ENCODE measurements around the gene LGMN. TPM values are rescaled to one million over a fixed set of nuclear protein-coding genes. Genes with fewer than 3 reads are reported as not detected.
A peak's percentile ranks its signal among the peaks of the same experiment; 100 is the strongest.
"Not testable (repeated sequence)": the region's sequence is repeated elsewhere in the genome, so short reads cannot be mapped to it uniquely, and the experiment has no call there.

Gene LGMN
- total and polyA plus RNA-seq, 4 experiments from 2014 or later = 9.6 to 14.0 (median 12.3) TPM

- H3K9me3 Mint-ChIP-seq; H3K9me3 ChIP-seq (ENCODE audit: control insufficient read depth in 1 of 2, low read length in 2 of 2); DNase-seq; H3K4me3 ChIP-seq (ENCODE audit: low read length in 2 of 2); H3K27ac Mint-ChIP-seq; H3K27me3 ChIP-seq (ENCODE audit: insufficient read depth, low read length); H3K4me1 ChIP-seq (ENCODE audit: insufficient read depth, low read length); H3K27me3 Mint-ChIP-seq; intact Hi-C loops (cut with micrococcal nuclease); H3K4me3 Mint-ChIP-seq; POLR2A ChIA-PET (ENCODE audit: partially characterized antibody); H3K36me3 Mint-ChIP-seq; H3K36me3 ChIP-seq (ENCODE audit: insufficient read depth, low read length); H3K27ac ChIP-seq (ENCODE audit: low read depth, low read length): not testable (repeated sequence)
- CTCF ChIA-PET (ENCODE audit: partially characterized antibody) = interaction anchor here (3.6 kb wide), 1 partner anchor 65 kb away, joined by 31 read pairs; no protein-coding TSS in a partner anchor
- H3K4me1 Mint-ChIP-seq = peaks cover 0 to 13% (median 3%) of the 10 kb centered on the region in 4 donors
Measured at GRCh38 chr14:92778868-92779565, 30.6 kb upstream of the LGMN start.

GRCh38 chr14:92775292-92775691 lies 26.9 kb upstream of the LGMN start:
- Mint-ChIP-seq H3K27ac (peak overlapping the region in 1 of 7 donors; percentile 10), H3K4me1 (peaks cover 0 to 16% (median 2%) of the 10 kb centered on the region in 4 donors)
- peak in 1 of 5 donors; percentile 24 for DNase-seq
- H3K9me3 ChIP-seq (ENCODE audit: control insufficient read depth in 1 of 2, low read length in 2 of 2); H3K27ac ChIP-seq (ENCODE audit: low read depth, low read length); H3K36me3 Mint-ChIP-seq; H3K36me3 ChIP-seq (ENCODE audit: insufficient read depth, low read length); H3K27me3 Mint-ChIP-seq; intact Hi-C loops (cut with micrococcal nuclease); POLR2A ChIA-PET (ENCODE audit: partially characterized antibody); H3K9me3 Mint-ChIP-seq; H3K27me3 ChIP-seq (ENCODE audit: insufficient read depth, low read length); H3K4me3 ChIP-seq (ENCODE audit: low read length in 2 of 2); H3K4me3 Mint-ChIP-seq: not testable (repeated sequence)
- peaks cover 11% of the 10 kb centered on the region for H3K4me1 ChIP-seq (ENCODE audit: insufficient read depth, low read length)
- CTCF ChIA-PET (ENCODE audit: partially characterized antibody) = interaction anchor here (1.5 to 1.6 kb wide), 2 partner anchors 61 to 63 kb away, joined by 4 read pairs; no protein-coding TSS in a partner anchor

GRCh38 chr14:92774572-92774971 lies 26.1 kb upstream of the LGMN start:
- Histone ChIP-seq H3K4me3 (ENCODE audit: low read length in 2 of 2) (no peak overlapping the region), H3K9me3 (ENCODE audit: control insufficient read depth in 1 of 2, low read length in 2 of 2) (no peaks in the 10 kb centered on the region), H3K36me3 (ENCODE audit: insufficient read depth, low read length) (no peaks in the 10 kb centered on the region), H3K27ac (ENCODE audit: low read depth, low read length) (no peak overlapping the region), H3K27me3 (ENCODE audit: insufficient read depth, low read length) (no peaks in the 10 kb centered on the region), H3K4me1 (ENCODE audit: insufficient read depth, low read length) (peaks cover 12% of the 10 kb centered on the region)
- H3K9me3 Mint-ChIP-seq = no peaks in the 10 kb centered on the region
- CTCF ChIA-PET (ENCODE audit: partially characterized antibody) = interaction anchor here (1.5 kb wide), 1 partner anchor 61 kb away, joined by 4 read pairs; no protein-coding TSS in a partner anchor
- no peak overlapping the region for H3K4me3 Mint-ChIP-seq
- POLR2A ChIA-PET (ENCODE audit: partially characterized antibody) = no interaction called here
- no peaks in the 10 kb centered on the region for H3K27me3 Mint-ChIP-seq
- intact Hi-C loops (cut with micrococcal nuclease) = no loop called here
- no peak for DNase-seq
- no peak overlapping the region for H3K27ac Mint-ChIP-seq
- H3K36me3 Mint-ChIP-seq = no peaks in the 10 kb centered on the region
- H3K4me1 Mint-ChIP-seq = peaks cover 0 to 15% (median 2%) of the 10 kb centered on the region in 4 donors

- Histone ChIP-seq H3K27ac (ENCODE audit: low read depth, low read length) (no peak overlapping the region), H3K4me3 (ENCODE audit: low read length in 2 of 2) (no peak overlapping the region), H3K9me3 (ENCODE audit: control insufficient read depth in 1 of 2, low read length in 2 of 2) (no peaks in the 10 kb centered on the region), H3K27me3 (ENCODE audit: insufficient read depth, low read length) (no peaks in the 10 kb centered on the region), H3K36me3 (ENCODE audit: insufficient read depth, low read length) (no peaks in the 10 kb centered on the region), H3K4me1 (ENCODE audit: insufficient read depth, low read length) (peaks cover 17% of the 10 kb centered on the region)
- no peak overlapping the region for H3K27ac Mint-ChIP-seq
- no peaks in the 10 kb centered on the region for H3K36me3 Mint-ChIP-seq
- POLR2A ChIA-PET (ENCODE audit: partially characterized antibody) = no interaction called here
- H3K4me3 Mint-ChIP-seq = no peak overlapping the region
- no peaks in the 10 kb centered on the region for H3K27me3 Mint-ChIP-seq
- no peak for DNase-seq
- peaks cover 4 to 23% (median 9%) of the 10 kb centered on the region in 4 donors for H3K4me1 Mint-ChIP-seq
- no peaks in the 10 kb centered on the region for H3K9me3 Mint-ChIP-seq
- intact Hi-C loops (cut with micrococcal nuclease) = no loop called here
- CTCF ChIA-PET (ENCODE audit: partially characterized antibody) = no interaction called here
Measured at GRCh38 chr14:92770484-92770883, 22.1 kb upstream of the LGMN start.

GRCh38 chr14:92768795-92769194 lies 20.4 kb upstream of the LGMN start:
- Mint-ChIP-seq H3K27me3 (no peaks in the 10 kb centered on the region), H3K4me1 (peaks cover 4 to 16% (median 9%) of the 10 kb centered on the region in 4 donors), H3K9me3 (no peaks in the 10 kb centered on the region), H3K36me3 (no peaks in the 10 kb centered on the region), H3K27ac (peak overlapping the region in 5 of 7 donors; percentile 17 to 66 (median 44)), H3K4me3 (no peak overlapping the region)
- intact Hi-C loops (cut with micrococcal nuclease) = no loop called here
- CTCF ChIA-PET (ENCODE audit: partially characterized antibody) = no interaction called here
- Histone ChIP-seq H3K4me1 (ENCODE audit: insufficient read depth, low read length) (peaks cover 14% of the 10 kb centered on the region), H3K36me3 (ENCODE audit: insufficient read depth, low read length) (no peaks in the 10 kb centered on the region), H3K27me3 (ENCODE audit: insufficient read depth, low read length) (no peaks in the 10 kb centered on the region), H3K4me3 (ENCODE audit: low read length in 2 of 2) (no peak overlapping the region), H3K9me3 (ENCODE audit: control insufficient read depth in 1 of 2, low read length in 2 of 2) (no peaks in the 10 kb centered on the region), H3K27ac (ENCODE audit: low read depth, low read length) (no peak overlapping the region)
- DNase-seq = no peak
- POLR2A ChIA-PET (ENCODE audit: partially characterized antibody) = no interaction called here

- H3K4me3 ChIP-seq (ENCODE audit: low read length in 2 of 2); intact Hi-C loops (cut with micrococcal nuclease); H3K9me3 Mint-ChIP-seq; H3K9me3 ChIP-seq (ENCODE audit: control insufficient read depth in 1 of 2, low read length in 2 of 2); H3K27me3 ChIP-seq (ENCODE audit: insufficient read depth, low read length); H3K36me3 Mint-ChIP-seq; H3K27me3 Mint-ChIP-seq; H3K27ac ChIP-seq (ENCODE audit: low read depth, low read length); H3K36me3 ChIP-seq (ENCODE audit: insufficient read depth, low read length): not testable (repeated sequence)
- Mint-ChIP-seq H3K4me1 (peaks cover 4 to 16% (median 9%) of the 10 kb centered on the region in 4 donors), H3K4me3 (peak overlapping the region in 1 of 8 donors; percentile 20), H3K27ac (peak overlapping the region in 3 of 7 donors; percentile 44 to 66 (median 47))
- peak in 3 of 5 donors; percentile 29 to 63 (median 58) for DNase-seq
- POLR2A ChIA-PET (ENCODE audit: partially characterized antibody) = interaction anchor here (0.6 kb wide), 1 partner anchor 1098 kb away, joined by 3 read pairs; no protein-coding TSS in a partner anchor
- peaks cover 14% of the 10 kb centered on the region for H3K4me1 ChIP-seq (ENCODE audit: insufficient read depth, low read length)
- CTCF ChIA-PET (ENCODE audit: partially characterized antibody) = interaction anchor here (0.9 kb wide), 1 partner anchor 18 kb away, joined by 3 read pairs; no protein-coding TSS in a partner anchor
Measured at GRCh38 chr14:92768236-92768635, 19.8 kb upstream of the LGMN start.

- H3K4me3 ChIP-seq (ENCODE audit: low read length in 2 of 2); H3K9me3 ChIP-seq (ENCODE audit: control insufficient read depth in 1 of 2, low read length in 2 of 2); intact Hi-C loops (cut with micrococcal nuclease); DNase-seq; H3K27ac ChIP-seq (ENCODE audit: low read depth, low read length); H3K4me1 ChIP-seq (ENCODE audit: insufficient read depth, low read length); H3K27me3 Mint-ChIP-seq; H3K27ac Mint-ChIP-seq; H3K36me3 Mint-ChIP-seq; POLR2A ChIA-PET (ENCODE audit: partially characterized antibody); H3K36me3 ChIP-seq (ENCODE audit: insufficient read depth, low read length); CTCF ChIA-PET (ENCODE audit: partially characterized antibody); H3K9me3 Mint-ChIP-seq; H3K27me3 ChIP-seq (ENCODE audit: insufficient read depth, low read length); H3K4me3 Mint-ChIP-seq: not testable (repeated sequence)
- peaks cover 9 to 18% (median 15%) of the 10 kb centered on the region in 4 donors for H3K4me1 Mint-ChIP-seq
Measured at GRCh38 chr14:92763666-92764631, 15.5 kb upstream of the LGMN start.

Data from CD4-positive, alpha-beta memory T cell (primary cell).